HepG2 (cell line): ENCODE results near the gene TTC39C. TPM values are rescaled to one million over a fixed set of nuclear protein-coding genes. Genes with fewer than 3 reads are reported as not detected.

Source experiments
- ATF7 ChIP-seq, 2 experiments: fragments of 450-650 bp in 1 of 2; sonication (generic) in 1 of 2; formaldehyde crosslinking in 1 of 2; IDR thresholded peaks; 2 replicates each; pipeline versions ENCODE4 v1.4.0 to v1.6.1; 2016 to 2020; ENCODE audit warnings: antibody characterized with exemption in 1 of 2, mild to moderate bottlenecking in 1 of 2, missing genetic modification reagents in 1 of 2
- BATF2 ChIP-seq: sonication (generic); formaldehyde crosslinking; IDR thresholded peaks from 2 replicates; pipeline ENCODE4 v1.8.0; 2022; ENCODE audit warnings: mild to moderate bottlenecking, missing genetic modification reagents, moderate library complexity
- CAMTA2 ChIP-seq: sonication (generic); formaldehyde crosslinking; IDR thresholded peaks from 2 replicates; pipeline ENCODE4 v1.4.0; 2020; ENCODE audit warnings: mild to moderate bottlenecking, missing genetic modification reagents, borderline replicate concordance
- GABPA ChIP-seq, 2 experiments: IDR thresholded peaks; 2 replicates each; pipeline ENCODE4 v1.6.1; 2011 to 2016; ENCODE audit warnings: low read depth in 2 of 2, low read length in 1 of 2, missing biosample characterization in 1 of 2, missing genetic modification characterization in 1 of 2
- GATA4 ChIP-seq: sonication (generic); IDR thresholded peaks from 2 replicates; pipeline ENCODE4 v1.6.1; 2016; ENCODE audit warnings: antibody characterized with exemption, low read depth, borderline replicate concordance
- IKZF1 ChIP-seq: fragments of 450-650 bp; IDR thresholded peaks from 2 replicates; pipeline ENCODE4 v1.7.1; 2016
- NR2F1 ChIP-seq, 2 experiments: fragments of 450-650 bp in 1 of 2; formaldehyde crosslinking in 1 of 2; IDR thresholded peaks; 2 replicates each; pipeline versions ENCODE4 v1.5.0 to v1.6.1; 2016 to 2020; ENCODE audit warnings: mild to moderate bottlenecking in 1 of 2, missing compliant biosample characterization in 1 of 2, missing genetic modification reagents in 1 of 2, moderate library complexity in 1 of 2
- RFX5 ChIP-seq: IDR thresholded peaks from 2 replicates; pipeline ENCODE4 v1.6.1; 2011; ENCODE audit warnings: low read depth, low read length, improper control_type of control experiment
- SNAI1 ChIP-seq: sonication (generic); formaldehyde crosslinking; IDR thresholded peaks from 2 replicates; pipeline ENCODE4 v1.5.0; 2020; ENCODE audit warnings: mild to moderate bottlenecking, missing genetic modification reagents, borderline replicate concordance
- TBL1XR1 ChIP-seq: fragments of 150-350 bp; IDR thresholded peaks from 2 replicates; pipeline ENCODE4 v1.6.1; 2014; ENCODE audit warnings: borderline replicate concordance, low read length; ENCODE audit not compliant: partially characterized antibody
- ZNF281 ChIP-seq: sonication (generic); formaldehyde crosslinking; IDR thresholded peaks from 2 replicates; pipeline ENCODE4 v1.4.0; 2020; ENCODE audit warnings: missing genetic modification reagents, borderline replicate concordance
- ZNF296 ChIP-seq: sonication (generic); formaldehyde crosslinking; conservative IDR thresholded peaks from 2 replicates; pipeline ENCODE4 v1.5.0; 2020; ENCODE audit warnings: mild to moderate bottlenecking, missing genetic modification reagents
- ZNF383 ChIP-seq: sonication (generic); formaldehyde crosslinking; IDR thresholded peaks from 2 replicates; pipeline ENCODE4 v1.4.0; 2020; ENCODE audit warnings: missing genetic modification reagents, mild to moderate bottlenecking, borderline replicate concordance
- ZNF556 ChIP-seq: sonication (generic); formaldehyde crosslinking; IDR thresholded peaks from 2 replicates; pipeline ENCODE4 v1.4.0; 2020; ENCODE audit warnings: mild to moderate bottlenecking, missing genetic modification reagents, borderline replicate concordance
- ZNF569 ChIP-seq: sonication (generic); formaldehyde crosslinking; IDR thresholded peaks from 2 replicates; pipeline ENCODE4 v1.5.0; 2020; ENCODE audit warnings: mild to moderate bottlenecking, missing genetic modification reagents, moderate library complexity, borderline replicate concordance
- ZNF850 ChIP-seq: sonication (generic); formaldehyde crosslinking; conservative IDR thresholded peaks from 2 replicates; pipeline ENCODE4 v1.9.0; 2021; ENCODE audit warnings: mild to moderate bottlenecking, missing genetic modification reagents
- polyA plus RNA-seq, 8 experiments: library from polyadenylated mRNA; depleted of rRNA in 3 of 8; stranded (reverse) in 7 of 8; unstranded in 1 of 8; fragments of >200 nt; fragmentation: Illumina TruSeq in 4 of 8; extraction: Trizol in 4 of 8; gene quantifications; 2 replicates each; pipeline versions ENCODE4 v1.2.1 to v1.2.3, GENCODE V29; 2011 to 2016; ENCODE audit warnings: low read depth in 4 of 8, missing spikeins in 1 of 8, mixed read lengths in 1 of 8; ENCODE audit not compliant: insufficient read depth in 1 of 8
- total RNA-seq, 5 experiments: library from RNA; depleted of rRNA; stranded (reverse); fragments of >200 nt; fragmentation: Illumina TruSeq; extraction: Trizol; gene quantifications; 2 replicates each; pipeline ENCODE4 v1.2.3, GENCODE V29; 2016; ENCODE audit warnings: low read depth in 1 of 5
- TF ChIP-seq, protein P1 (sequence below): sonication (generic); formaldehyde crosslinking; IDR thresholded peaks from 2 replicates; pipeline ENCODE4 v1.4.0; 2020; ENCODE audit warnings: missing genetic modification reagents
- TF ChIP-seq, protein P2 (sequence below): sonication (generic); formaldehyde crosslinking; IDR thresholded peaks from 2 replicates; pipeline ENCODE4 v1.5.0; 2020; ENCODE audit warnings: missing genetic modification reagents

The TTC39C gene
- total and polyA plus RNA-seq, 2 of the 13 experiments (the other 11 are each of a cell fraction or from before 2014, with no cell fraction given): 19.1 to 25.9 TPM

GRCh38 chr18:24075767-24076597 lies 61.4 kb downstream of the TTC39C start (continued):
- TF ChIP-seq CAMTA2 (CRISPR knock-in tag) (no peak), NR2F1 (CRISPR knock-in tag; IDR thresholded peaks at IDR 0.05) (peak; percentile 93 to 97), ZNF850 (CRISPR knock-in tag) (no peak), IKZF1 (no peak), GATA4 (peak; percentile 63; the same call in 1 of the 2 replicates), ZNF569 (CRISPR knock-in tag) (no peak), GABPA (IDR thresholded peaks at IDR 0.05; ENCODE audit: low read depth, low read length) (no peak), GABPA (CRISPR knock-in tag; IDR thresholded peaks at IDR 0.05; ENCODE audit: low read depth) (no peak), BATF2 (no peak), ZNF383 (no peak), SNAI1 (CRISPR knock-in tag) (no peak), ZNF556 (CRISPR knock-in tag) (peak; percentile 70; the same call in 1 of the 2 replicates), ATF7 (IDR thresholded peaks at IDR 0.05) (no peak), ATF7 (CRISPR knock-in tag; IDR thresholded peaks at IDR 0.05) (0 out of 2 replicates have a peak, but pooled peaks have one; percentile 45), TBL1XR1 (no peak), RFX5 (no peak), ZNF296 (no peak), ZNF281 (peak; percentile 17; the same call in 1 of the 2 replicates)
- TF ChIP-seq, protein P1, sequence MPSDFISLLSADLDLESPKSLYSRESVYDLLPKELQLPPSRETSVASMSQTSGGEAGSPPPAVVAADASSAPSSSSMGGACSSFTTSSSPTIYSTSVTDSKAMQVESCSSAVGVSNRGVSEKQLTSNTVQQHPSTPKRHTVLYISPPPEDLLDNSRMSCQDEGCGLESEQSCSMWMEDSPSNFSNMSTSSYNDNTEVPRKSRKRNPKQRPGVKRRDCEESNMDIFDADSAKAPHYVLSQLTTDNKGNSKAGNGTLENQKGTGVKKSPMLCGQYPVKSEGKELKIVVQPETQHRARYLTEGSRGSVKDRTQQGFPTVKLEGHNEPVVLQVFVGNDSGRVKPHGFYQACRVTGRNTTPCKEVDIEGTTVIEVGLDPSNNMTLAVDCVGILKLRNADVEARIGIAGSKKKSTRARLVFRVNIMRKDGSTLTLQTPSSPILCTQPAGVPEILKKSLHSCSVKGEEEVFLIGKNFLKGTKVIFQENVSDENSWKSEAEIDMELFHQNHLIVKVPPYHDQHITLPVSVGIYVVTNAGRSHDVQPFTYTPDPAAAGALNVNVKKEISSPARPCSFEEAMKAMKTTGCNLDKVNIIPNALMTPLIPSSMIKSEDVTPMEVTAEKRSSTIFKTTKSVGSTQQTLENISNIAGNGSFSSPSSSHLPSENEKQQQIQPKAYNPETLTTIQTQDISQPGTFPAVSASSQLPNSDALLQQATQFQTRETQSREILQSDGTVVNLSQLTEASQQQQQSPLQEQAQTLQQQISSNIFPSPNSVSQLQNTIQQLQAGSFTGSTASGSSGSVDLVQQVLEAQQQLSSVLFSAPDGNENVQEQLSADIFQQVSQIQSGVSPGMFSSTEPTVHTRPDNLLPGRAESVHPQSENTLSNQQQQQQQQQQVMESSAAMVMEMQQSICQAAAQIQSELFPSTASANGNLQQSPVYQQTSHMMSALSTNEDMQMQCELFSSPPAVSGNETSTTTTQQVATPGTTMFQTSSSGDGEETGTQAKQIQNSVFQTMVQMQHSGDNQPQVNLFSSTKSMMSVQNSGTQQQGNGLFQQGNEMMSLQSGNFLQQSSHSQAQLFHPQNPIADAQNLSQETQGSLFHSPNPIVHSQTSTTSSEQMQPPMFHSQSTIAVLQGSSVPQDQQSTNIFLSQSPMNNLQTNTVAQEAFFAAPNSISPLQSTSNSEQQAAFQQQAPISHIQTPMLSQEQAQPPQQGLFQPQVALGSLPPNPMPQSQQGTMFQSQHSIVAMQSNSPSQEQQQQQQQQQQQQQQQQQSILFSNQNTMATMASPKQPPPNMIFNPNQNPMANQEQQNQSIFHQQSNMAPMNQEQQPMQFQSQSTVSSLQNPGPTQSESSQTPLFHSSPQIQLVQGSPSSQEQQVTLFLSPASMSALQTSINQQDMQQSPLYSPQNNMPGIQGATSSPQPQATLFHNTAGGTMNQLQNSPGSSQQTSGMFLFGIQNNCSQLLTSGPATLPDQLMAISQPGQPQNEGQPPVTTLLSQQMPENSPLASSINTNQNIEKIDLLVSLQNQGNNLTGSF: no peak
- TF ChIP-seq, protein P2, sequence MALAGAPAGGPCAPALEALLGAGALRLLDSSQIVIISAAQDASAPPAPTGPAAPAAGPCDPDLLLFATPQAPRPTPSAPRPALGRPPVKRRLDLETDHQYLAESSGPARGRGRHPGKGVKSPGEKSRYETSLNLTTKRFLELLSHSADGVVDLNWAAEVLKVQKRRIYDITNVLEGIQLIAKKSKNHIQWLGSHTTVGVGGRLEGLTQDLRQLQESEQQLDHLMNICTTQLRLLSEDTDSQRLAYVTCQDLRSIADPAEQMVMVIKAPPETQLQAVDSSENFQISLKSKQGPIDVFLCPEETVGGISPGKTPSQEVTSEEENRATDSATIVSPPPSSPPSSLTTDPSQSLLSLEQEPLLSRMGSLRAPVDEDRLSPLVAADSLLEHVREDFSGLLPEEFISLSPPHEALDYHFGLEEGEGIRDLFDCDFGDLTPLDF (CRISPR knock-in tag): no peak
